GM19452 (cell line): ENCODE measurements around the gene VOPP1.

Experiments
- ATAC-seq: cut with Tn5 transposase; IDR thresholded peaks from one replicate; pipeline ENCODE4 v1.9.1; 2021; ENCODE audit not compliant: unreplicated experiment

Gene VOPP1

DNA sequence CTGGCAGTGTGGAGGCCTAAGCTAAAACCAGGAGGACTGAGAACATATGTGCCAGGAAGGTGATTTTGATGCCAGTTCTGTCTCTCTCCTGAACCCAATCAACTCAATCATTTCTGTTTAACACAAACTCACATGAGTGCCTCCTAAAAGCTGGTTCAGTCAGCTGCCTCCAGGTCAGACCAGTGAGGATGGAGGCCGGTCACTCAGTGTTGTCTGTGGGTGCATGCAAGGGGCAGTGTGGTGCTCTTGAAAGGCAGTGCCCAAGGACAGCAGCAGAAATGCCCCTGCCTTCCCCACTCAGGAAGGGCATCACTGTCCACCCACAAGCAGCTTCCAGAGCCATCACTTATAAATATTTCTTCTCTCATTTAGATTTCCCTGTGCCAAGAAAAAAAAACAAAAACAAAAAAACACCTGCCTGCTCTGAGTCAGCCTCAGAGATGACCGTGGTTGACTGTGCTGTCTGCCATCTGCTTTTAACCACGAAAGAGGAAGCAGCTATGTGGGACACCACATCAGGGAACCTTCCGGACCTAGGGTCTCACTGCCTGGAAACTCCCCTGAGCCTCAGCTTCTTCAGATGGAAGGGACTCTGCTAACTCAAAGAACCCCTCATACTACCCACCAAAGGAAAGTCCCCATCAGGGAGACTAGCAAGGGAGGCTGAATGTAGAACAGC is 39.1 kb downstream of the VOPP1 start:
- ATAC-seq = peak; percentile 56

DNA sequence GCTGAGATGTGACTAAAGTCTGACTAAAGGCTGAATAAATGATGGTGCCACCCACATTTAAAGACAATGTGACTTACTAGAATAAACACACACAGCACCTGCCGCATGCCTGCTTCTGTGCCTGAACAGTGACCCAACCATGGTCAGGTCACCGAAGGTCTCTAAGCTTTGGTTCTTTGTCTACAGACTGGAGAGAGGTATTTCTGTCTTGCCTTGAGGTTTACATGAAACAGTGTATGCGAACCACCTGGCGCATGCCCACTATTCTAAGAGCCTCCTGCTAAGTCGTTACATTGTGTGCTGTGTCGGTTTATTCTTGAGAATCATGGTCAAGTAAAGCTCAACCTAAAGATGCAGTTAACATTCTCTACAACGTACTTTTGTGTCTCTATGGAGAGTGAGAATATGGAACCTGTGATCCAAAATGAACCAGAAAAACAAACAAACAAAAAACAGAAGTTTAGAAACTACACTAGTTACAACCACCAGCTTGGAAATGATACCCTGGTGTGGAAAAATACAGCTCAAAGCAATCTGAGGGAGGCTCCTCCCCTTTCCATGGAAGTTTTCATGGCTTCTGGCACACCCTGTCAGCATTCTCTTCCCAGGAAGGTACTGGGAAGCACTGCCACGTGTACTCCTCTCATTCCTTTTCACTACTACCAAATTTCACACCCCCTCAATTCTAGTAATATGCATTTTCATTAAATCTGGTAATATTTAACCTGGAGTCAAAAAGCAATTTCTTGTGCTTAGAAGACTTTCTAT is 40.0 kb downstream of the VOPP1 start:
- ATAC-seq = no peak

DNA sequence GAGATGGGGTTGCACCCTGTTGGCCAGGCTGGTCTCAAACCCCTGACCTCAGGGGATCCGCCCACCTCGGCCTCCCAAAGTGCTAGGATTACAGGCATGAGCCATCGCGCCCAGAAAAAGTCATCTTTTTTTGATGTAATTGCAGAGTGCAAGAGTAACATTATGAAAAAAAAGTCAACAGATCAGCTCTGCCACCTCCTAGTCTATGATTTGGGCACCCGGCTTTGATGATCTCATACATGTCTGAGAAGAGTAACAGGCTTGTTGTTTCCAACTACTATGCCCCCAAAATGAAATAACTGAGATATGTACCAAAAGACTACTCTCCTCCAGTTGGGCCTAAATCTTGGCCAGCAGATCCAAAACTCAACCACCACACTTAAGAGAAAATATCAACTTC is 40.8 kb downstream of the VOPP1 start:
- ATAC-seq = no peak

GRCh38 chr7:55527307-55527706 is 45.0 kb downstream of the VOPP1 start:
- ATAC-seq = no peak

DNA sequence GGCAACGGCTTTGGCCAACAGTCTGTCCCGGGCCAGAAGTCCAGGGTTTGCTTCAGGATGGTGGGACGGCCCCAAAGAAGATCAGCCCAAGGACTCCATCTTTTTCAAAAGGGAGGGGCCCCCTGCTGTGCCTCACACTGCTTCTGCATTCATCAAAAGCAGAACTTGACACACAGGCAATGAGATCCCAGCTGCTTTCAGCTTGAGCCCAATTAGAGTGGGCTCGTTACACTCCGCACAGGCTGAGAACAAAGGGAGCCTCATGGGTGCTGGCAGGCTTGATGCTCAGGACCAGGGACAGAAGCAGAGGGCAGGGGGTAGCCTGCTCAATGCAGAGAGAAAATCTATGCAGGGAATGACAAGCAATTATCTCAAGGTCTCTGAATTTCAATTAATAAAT is 45.5 kb downstream of the VOPP1 start:
- ATAC-seq = peak; percentile 41

GRCh38 chr7:55526329-55526728 is 46.0 kb downstream of the VOPP1 start:
- ATAC-seq = no peak

GRCh38 chr7:55524558-55525310 is 47.6 kb downstream of the VOPP1 start:
- no peak for ATAC-seq

DNA sequence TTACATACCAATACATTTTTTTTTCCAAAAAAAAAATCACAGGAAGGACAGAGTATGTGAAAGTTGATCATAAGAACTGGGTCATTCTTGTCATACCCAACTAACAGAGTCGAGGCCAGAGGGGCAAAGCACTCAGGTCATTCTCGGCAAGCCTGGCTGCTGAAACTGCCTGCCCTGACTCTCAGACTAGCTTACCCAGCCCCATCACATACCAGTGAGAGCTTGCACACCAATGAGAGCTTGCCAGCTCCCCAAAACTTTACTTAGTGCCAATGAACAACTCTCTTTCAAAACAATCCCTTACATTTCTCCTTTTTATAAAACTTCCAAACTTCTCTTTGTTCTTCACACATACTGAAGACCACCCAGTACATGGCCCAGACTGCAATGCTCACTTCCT is 48.9 kb downstream of the VOPP1 start:
- no peak for ATAC-seq

GRCh38 chr7:55521917-55522902 is 50.1 kb downstream of the VOPP1 start:
- no peak for ATAC-seq

- no peak for ATAC-seq
Measured at GRCh38 chr7:55521512-55521911, 50.8 kb downstream of the VOPP1 start.

- no peak for ATAC-seq
Measured at GRCh38 chr7:55520426-55521140, 51.7 kb downstream of the VOPP1 start.

DNA sequence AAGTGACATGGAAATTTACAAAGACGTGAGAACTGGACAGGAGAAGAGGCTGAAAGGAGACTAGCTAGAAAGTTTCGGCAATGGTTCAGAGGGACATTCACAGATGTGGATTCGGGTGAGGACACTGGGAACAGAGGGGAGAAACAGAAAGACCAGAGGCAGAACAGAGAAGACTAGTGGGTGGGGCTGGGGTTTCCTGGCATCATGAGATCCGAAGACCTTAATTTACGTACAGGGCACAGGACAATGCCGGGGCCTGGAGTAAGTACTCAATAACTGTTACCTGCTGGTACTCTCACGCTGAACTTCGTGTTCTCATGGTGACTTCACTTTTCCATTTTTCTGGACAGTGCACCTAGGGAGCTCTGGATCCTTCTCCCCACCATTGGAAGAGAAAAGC is 53.5 kb downstream of the VOPP1 start:
- ATAC-seq = no peak

DNA sequence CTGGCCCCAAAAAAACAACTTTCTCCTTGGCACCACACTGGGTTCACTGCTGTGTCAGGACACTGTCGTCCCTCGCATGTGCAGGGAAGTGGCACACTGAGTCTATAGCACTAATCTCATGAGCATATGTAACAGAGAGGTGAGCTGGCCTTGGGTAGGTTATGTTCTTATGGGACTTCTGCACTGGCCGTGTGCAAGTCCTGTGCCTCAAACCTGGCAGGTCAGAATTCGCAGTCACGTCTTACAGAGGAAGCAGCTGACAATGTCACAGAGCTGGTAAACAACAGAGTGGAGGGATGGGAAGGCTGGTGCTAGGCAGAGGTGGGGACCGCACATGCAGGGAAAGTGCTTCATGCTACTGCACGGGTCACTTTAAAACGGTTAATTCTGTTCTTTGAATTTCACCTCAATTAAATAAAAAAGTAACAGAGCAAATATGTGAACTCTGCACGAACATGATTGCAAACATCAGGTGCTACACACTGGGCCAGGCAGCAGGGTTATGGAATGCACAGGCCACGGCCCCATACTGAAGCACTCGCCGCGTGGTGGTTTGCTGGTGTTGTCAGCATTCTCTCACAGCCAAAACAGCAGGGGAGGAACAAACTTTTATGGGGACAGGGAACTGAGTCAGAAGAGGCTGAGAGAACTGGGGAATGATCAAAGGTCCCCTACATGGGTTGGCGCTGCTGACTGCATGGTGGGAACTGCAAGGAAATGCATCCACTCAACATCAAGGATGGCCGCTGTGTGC is 54.2 kb downstream of the VOPP1 start:
- ATAC-seq = no peak

GRCh38 chr7:55517191-55517633 is 55.1 kb downstream of the VOPP1 start:
- peak; percentile 81 for ATAC-seq

- ATAC-seq = no peak
Measured at GRCh38 chr7:55516409-55516808, 55.9 kb downstream of the VOPP1 start.

GRCh38 chr7:55515569-55516279 is 56.6 kb downstream of the VOPP1 start:
- no peak for ATAC-seq

- no peak for ATAC-seq
Measured at GRCh38 chr7:55514546-55515265, 57.6 kb downstream of the VOPP1 start.

DNA sequence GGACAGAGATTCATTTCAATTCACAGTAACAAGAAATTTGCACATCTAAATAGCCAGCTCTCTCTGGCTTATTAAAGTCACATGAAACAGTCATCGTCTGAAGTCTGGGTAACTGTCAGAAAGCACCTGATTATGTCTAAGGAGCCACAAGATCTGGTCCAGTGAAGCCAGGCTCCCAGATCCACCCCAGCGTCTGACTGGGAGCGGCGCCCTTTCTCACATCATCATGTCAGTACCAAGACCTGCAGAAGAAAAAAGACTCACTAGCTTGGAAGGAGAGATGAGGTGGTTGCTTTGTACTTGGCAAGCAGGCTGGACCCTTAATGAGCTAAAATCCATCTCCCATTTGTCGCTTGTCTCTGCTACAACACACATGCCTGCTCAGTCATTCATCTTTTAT is 58.4 kb downstream of the VOPP1 start:
- no peak for ATAC-seq
